ENCODE data around the gene RIPK1. TPM values are rescaled to one million over a fixed set of nuclear protein-coding genes. Genes with fewer than 3 reads are reported as not detected.

Gene RIPK1
- total RNA-seq, 1 donor from 2014 or later: 26.3 TPM

GRCh38 chr6:3081960-3082359 is 13.7 kb downstream of the RIPK1 start:
- TF ChIP-seq CTCF (IDR thresholded peaks at IDR 0.05): no peak
- Histone ChIP-seq H3K36me3 (peaks cover 100% of the 10 kb centered on the region), H3K4me3 (no peak overlapping the region), H3K9me3 (no peaks in the 10 kb centered on the region), H3K27ac (peak overlapping the region; percentile 19), H3K27me3 (ENCODE audit: low read depth) (no peaks in the 10 kb centered on the region), H3K4me1 (no peaks in the 10 kb centered on the region)
- ATAC-seq: peak; percentile 70 to 74
- peak; percentile 62 for DNase-seq
- intact Hi-C loops (cut with DNase I): no loop called here

DNA sequence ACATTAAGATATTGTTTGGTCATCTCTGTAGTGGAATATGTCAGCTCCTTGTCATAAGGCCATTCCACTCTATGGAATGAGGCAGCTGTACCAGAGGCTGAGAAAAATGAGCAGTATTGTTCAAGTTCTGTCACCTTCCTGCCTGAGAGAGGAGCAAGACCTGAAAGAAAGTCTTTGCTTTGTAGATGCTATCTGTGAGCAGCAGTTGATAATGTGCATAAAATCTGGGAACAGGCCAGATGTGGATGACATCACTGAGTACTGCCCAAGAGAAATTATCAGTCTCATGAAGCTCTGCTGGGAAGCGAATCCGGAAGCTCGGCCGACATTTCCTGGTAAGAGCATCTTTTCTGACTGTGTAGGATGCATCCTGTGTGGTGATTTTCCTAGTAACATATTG is 16.8 kb downstream of the RIPK1 start:
- peaks cover 99% of the 10 kb centered on the region for H3K36me3 ChIP-seq
- ATAC-seq (no peak), DNase-seq (no peak)
- intact Hi-C loops (cut with DNase I): no loop called here
- H3K9me3 ChIP-seq: no peaks in the 10 kb centered on the region
- H3K4me3 ChIP-seq: no peak overlapping the region
- no peak overlapping the region for H3K27ac ChIP-seq
- no peaks in the 10 kb centered on the region for H3K27me3 ChIP-seq (ENCODE audit: low read depth)
- H3K4me1 ChIP-seq: no peaks in the 10 kb centered on the region
- no peak for TF ChIP-seq CTCF (IDR thresholded peaks at IDR 0.05)

DNA sequence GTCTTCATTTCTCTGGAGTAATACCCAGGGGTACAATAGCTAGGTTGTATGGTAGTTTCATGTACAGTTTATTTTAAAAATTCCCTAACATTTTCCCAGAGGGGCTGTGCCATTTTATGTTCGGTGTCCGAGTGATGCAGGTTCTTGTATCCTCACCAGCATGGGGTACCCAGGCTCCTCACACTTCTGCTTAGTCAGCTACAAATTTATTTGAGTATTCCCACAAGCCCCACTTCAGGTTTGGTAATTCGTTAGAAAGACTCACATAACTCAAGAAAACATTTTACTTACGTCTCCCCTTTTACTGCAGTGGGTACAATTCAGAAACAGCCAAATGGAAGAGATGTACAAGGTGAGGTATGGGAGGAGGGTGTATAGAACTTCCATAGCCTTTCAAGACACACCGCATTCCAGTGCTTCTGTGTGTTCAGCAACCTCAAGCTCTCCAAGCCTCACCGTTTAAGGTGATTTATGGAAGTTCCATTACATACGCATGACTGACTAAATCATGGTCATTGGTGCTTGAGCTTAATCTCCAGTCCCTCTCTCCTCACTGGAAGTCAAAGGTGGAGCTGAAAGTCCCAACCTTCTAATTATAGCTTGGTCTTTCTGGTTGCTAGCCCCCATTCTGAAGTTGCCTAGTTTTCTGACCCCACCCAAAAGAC is 18.1 kb downstream of the RIPK1 start:
- H3K27me3 ChIP-seq (ENCODE audit: low read depth): no peaks in the 10 kb centered on the region
- H3K36me3 ChIP-seq: peaks cover 91% of the 10 kb centered on the region
- intact Hi-C loops (cut with DNase I): no loop called here
- no peak overlapping the region for H3K4me3 ChIP-seq
- TF ChIP-seq CTCF (IDR thresholded peaks at IDR 0.05): no peak
- H3K9me3 ChIP-seq: no peaks in the 10 kb centered on the region
- ATAC-seq: no peak
- no peak for DNase-seq
- H3K27ac ChIP-seq: no peak overlapping the region
- no peaks in the 10 kb centered on the region for H3K4me1 ChIP-seq

GRCh38 chr6:3088446-3088845 is 20.2 kb downstream of the RIPK1 start:
- no peaks in the 10 kb centered on the region for H3K4me1 ChIP-seq
- no peak overlapping the region for H3K27ac ChIP-seq
- no peak for TF ChIP-seq CTCF (IDR thresholded peaks at IDR 0.05)
- peak in 1 of 2 donors; percentile 45 for ATAC-seq
- no peaks in the 10 kb centered on the region for H3K27me3 ChIP-seq (ENCODE audit: low read depth)
- peaks cover 70% of the 10 kb centered on the region for H3K36me3 ChIP-seq
- no peak for DNase-seq
- intact Hi-C loops (cut with DNase I): no loop called here
- no peaks in the 10 kb centered on the region for H3K9me3 ChIP-seq
- H3K4me3 ChIP-seq: no peak overlapping the region

DNA sequence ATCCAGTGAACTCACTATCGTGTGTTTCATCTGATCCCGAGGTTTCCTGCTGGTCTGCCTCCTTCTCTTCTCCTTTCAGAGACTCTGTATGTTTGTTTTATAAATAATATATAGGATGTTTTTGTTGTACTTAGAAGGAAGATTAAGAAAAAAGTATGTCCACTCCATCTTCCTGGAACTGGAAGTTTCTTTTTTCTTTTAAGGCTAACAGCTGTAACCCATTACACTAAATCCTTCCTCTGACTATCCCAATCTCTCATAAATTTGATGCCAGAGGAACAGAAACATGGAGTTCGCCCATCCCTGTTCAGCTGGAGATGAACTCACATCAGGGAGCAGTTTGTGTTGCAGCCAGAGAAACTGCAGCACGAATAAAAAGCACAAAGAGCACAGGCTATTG is 20.7 kb downstream of the RIPK1 start:
- Histone ChIP-seq H3K27ac (no peak overlapping the region), H3K9me3 (no peaks in the 10 kb centered on the region), H3K36me3 (peaks cover 66% of the 10 kb centered on the region), H3K4me3 (no peak overlapping the region), H3K27me3 (ENCODE audit: low read depth) (no peaks in the 10 kb centered on the region), H3K4me1 (no peaks in the 10 kb centered on the region)
- intact Hi-C loops (cut with DNase I): no loop called here
- ATAC-seq (no peak), DNase-seq (no peak)
- no peak for TF ChIP-seq CTCF (IDR thresholded peaks at IDR 0.05)
